Upper lobe of left lung (tissue), 6 donors: Measurements from ENCODE around the gene SPATA13. TPM values are rescaled to one million over a fixed set of nuclear protein-coding genes. Genes with fewer than 3 reads are reported as not detected.
A peak's percentile ranks its signal among the peaks of the same experiment; 100 is the strongest.

Source experiments
- ATAC-seq, 2 donors: fragments of 200-7000 bp; cut with Tn5 transposase; one replicate each; pipeline ENCODE4 v1.9.1; 2022; ENCODE audit warnings: mild to moderate bottlenecking in 2 of 2, moderate library complexity in 2 of 2; ENCODE audit not compliant: low FRiP score in 2 of 2
- DNase-seq, 2 donors: peaks; one replicate each; pipeline ENCODE4 v3.0.0-alpha.2; 2019 to 2020
- H3K27ac ChIP-seq, 4 donors: fragments of 200-600 bp; sonication (generic); one replicate each; pipeline ENCODE4 v1.5.1; 2016 to 2019
- H3K27me3 ChIP-seq, 4 donors: fragments of 200-600 bp; sonication (generic); one replicate each; pipeline ENCODE4 v1.5.1; 2017 to 2019
- H3K36me3 ChIP-seq, 4 donors: fragments of 200-600 bp; sonication (generic); one replicate each; pipeline ENCODE4 v1.5.1; 2016 to 2019
- H3K4me1 ChIP-seq, 4 donors: fragments of 200-600 bp; sonication (generic); one replicate each; pipeline ENCODE4 v1.5.1; 2018 to 2019
- H3K4me3 ChIP-seq, 4 donors: fragments of 200-600 bp; sonication (generic); one replicate each; pipeline ENCODE4 v1.5.1; 2017 to 2019; ENCODE audit warnings: mild to moderate bottlenecking in 2 of 4, moderate library complexity in 1 of 4
- H3K9me3 ChIP-seq, 4 donors: fragments of 200-600 bp; sonication (generic); one replicate each; pipeline ENCODE4 v1.5.1; 2018 to 2019
- EP300 ChIP-seq, 4 donors: sonication (generic); formaldehyde crosslinking; IDR thresholded peaks; one replicate each; pipeline ENCODE4 v1.5.1; 2017; ENCODE audit warnings: antibody characterized with exemption in 4 of 4, control low read depth in 2 of 4
- POLR2A ChIP-seq, 4 donors: fragments of 450-650 bp; IDR thresholded peaks; one replicate each; pipeline ENCODE4 v1.5.1; 2016 to 2017; ENCODE audit warnings: antibody characterized with exemption in 4 of 4, mild to moderate bottlenecking in 2 of 4
- POLR2AphosphoS5 ChIP-seq, 2 donors: sonication (generic); formaldehyde crosslinking; IDR thresholded peaks; one replicate each; pipeline ENCODE4 v1.5.1; 2017; ENCODE audit warnings: antibody characterized with exemption in 2 of 2
- WGBS, 2 donors: methylation state at CpG; one replicate each; pipeline ENCODE4 v1.1.5; 2017 to 2018; 5-methylcytosine and 5-hydroxymethylcytosine counted together
- total RNA-seq, 6 donors: library from RNA; depleted of rRNA in 4 of 6; stranded (reverse); fragments of >200 nt in 4 of 6; gene quantifications; one replicate each; pipeline versions ENCODE4 v1.1.0 to v1.2.1, GENCODE V29; 2016 to 2021
- TF ChIP-seq, protein P1 (sequence below), 6 experiments: fragments of 450-650 bp in 4 of 6; fragments of 200-600 bp in 2 of 6; sonication (generic) in 2 of 6; IDR thresholded peaks; one replicate each; pipeline ENCODE4 v1.5.1; 2016 to 2019; ENCODE audit warnings: antibody characterized with exemption in 6 of 6
- donor health status: DM: no; HTN: no; CAD: no; lungs with moderate emphysema.
- donor health status: DM: no; HTN: yes; CAD: no; lungs with severe emphysema.

The SPATA13 gene
- total RNA-seq, 6 donors from 2014 or later, result 31.2 to 77.5 (median 49.2) TPM

DNA sequence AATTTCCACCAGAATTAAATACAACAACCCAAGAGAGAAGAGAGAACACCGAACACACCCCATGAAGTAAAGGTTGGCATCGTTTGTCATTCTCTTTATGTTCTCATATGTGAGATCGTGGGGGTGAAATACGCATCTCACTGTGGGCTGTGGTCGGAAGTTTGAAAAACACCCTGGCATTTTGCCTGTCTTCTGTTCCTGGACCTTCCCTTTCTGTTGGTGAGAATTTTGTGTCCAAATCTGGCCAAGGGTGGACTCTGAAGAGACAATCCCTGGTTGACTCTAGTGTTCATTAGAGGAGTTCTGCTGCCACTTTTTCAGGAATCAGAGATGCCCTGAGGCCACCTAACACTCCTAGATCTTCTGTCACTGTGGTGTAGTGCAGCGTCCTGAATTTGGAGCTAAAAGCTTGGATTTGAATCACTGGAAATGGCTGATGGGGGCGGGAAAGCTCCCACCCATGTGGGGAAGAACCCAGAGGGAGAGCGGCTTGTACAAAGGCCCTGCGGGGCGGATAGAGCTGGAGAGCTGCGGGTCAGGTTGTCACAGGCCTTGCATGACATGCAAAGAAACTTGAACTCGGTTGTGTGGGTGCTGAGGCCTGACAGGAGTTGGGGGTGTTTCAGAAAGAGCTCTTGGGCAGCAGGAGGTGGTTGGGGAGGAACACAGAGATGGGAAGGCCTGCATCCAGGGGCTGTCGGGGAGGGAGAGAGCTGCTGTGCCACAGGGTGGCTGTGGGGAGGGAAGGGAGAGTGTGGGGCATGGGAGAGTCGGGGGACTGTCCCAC lies 11.1 kb upstream of the SPATA13 start:
- ATAC-seq (no peak), DNase-seq (no peak)
- H3K4me1 ChIP-seq, result peaks cover 6 to 17% (median 15%) of the 10 kb centered on the region in 4 donors
- WGBS, 2 donors, result 87 to 92% methylated on average over 14 of the region's 14 CpGs
- H3K27me3 ChIP-seq, result no peaks in the 10 kb centered on the region
- H3K36me3 ChIP-seq, result no peaks in the 10 kb centered on the region
- TF ChIP-seq EP300 (IDR thresholded peaks at IDR 0.05), result no peak
- no peak for TF ChIP-seq POLR2A (IDR thresholded peaks at IDR 0.05)
- TF ChIP-seq, protein P1, sequence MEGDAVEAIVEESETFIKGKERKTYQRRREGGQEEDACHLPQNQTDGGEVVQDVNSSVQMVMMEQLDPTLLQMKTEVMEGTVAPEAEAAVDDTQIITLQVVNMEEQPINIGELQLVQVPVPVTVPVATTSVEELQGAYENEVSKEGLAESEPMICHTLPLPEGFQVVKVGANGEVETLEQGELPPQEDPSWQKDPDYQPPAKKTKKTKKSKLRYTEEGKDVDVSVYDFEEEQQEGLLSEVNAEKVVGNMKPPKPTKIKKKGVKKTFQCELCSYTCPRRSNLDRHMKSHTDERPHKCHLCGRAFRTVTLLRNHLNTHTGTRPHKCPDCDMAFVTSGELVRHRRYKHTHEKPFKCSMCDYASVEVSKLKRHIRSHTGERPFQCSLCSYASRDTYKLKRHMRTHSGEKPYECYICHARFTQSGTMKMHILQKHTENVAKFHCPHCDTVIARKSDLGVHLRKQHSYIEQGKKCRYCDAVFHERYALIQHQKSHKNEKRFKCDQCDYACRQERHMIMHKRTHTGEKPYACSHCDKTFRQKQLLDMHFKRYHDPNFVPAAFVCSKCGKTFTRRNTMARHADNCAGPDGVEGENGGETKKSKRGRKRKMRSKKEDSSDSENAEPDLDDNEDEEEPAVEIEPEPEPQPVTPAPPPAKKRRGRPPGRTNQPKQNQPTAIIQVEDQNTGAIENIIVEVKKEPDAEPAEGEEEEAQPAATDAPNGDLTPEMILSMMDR (IDR thresholded peaks at IDR 0.05), result no peak
- no peak for TF ChIP-seq POLR2AphosphoS5 (IDR thresholded peaks at IDR 0.05)
- H3K9me3 ChIP-seq, result no peaks in the 10 kb centered on the region
- no peak overlapping the region for H3K4me3 ChIP-seq
- peak overlapping the region; percentile 53 to 71 (median 65) for H3K27ac ChIP-seq

DNA sequence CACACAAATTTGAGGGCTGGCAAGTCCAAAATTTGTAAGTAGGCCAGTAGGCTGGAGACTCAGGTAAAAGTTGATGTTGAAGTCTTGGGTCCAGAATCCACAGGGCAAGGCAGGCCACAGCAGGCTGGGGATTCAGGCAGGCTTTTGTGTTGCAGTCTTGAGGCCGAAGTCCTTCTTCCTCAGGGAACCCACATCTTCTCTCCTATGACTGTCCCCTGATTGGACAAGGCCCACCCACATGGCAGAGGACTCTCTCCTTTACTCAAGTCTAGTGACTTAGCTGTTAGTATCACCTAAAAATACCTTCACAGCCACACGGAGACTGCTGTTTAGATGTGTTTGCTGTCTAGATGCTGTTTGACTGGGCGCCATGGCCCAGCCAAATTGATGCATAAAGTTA lies 9.9 kb upstream of the SPATA13 start:
- 91 to 100% methylated on average over 3 of the region's 3 CpGs for WGBS, 2 donors

DNA sequence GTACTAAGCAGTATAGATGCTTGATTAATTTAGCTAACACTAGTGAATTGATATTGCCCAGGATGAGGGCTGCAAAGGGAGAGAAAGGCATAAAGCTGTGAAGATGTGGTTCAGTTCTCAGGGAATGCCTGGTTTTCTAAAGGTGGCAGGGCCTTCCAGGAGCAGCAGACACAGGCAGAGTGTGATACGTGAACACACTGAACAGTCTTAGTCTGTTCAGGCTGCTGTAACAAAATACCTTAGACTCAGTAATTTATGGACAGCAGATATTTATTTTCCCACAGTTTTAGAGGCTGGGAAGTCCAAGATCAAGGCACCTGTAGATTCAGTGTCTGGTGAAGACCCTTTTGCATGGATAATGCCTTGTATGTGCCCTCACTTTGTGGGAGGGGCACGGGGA lies 8.7 kb upstream of the SPATA13 start:
- no peaks in the 10 kb centered on the region for H3K9me3 ChIP-seq
- H3K27ac ChIP-seq, result no peak overlapping the region
- ATAC-seq, result no peak
- peaks cover 6 to 17% (median 15%) of the 10 kb centered on the region in 4 donors for H3K4me1 ChIP-seq
- TF ChIP-seq EP300 (IDR thresholded peaks at IDR 0.05), result no peak
- no peak for TF ChIP-seq POLR2A (IDR thresholded peaks at IDR 0.05)
- TF ChIP-seq, protein P1 (IDR thresholded peaks at IDR 0.05), result no peak
- no peak for TF ChIP-seq POLR2AphosphoS5 (IDR thresholded peaks at IDR 0.05)
- WGBS, 2 donors, result 100% methylated on average over 2 of the region's 2 CpGs
- no peaks in the 10 kb centered on the region for H3K36me3 ChIP-seq
- no peak overlapping the region for H3K4me3 ChIP-seq
- H3K27me3 ChIP-seq, result no peaks in the 10 kb centered on the region
- DNase-seq, result no peak

More for the DNA sequence above, 9.9 kb upstream of the SPATA13 start:
- Histone ChIP-seq H3K27ac (no peak overlapping the region), H3K27me3 (no peaks in the 10 kb centered on the region), H3K4me3 (no peak overlapping the region), H3K36me3 (no peaks in the 10 kb centered on the region), H3K9me3 (no peaks in the 10 kb centered on the region), H3K4me1 (peaks cover 6 to 17% (median 15%) of the 10 kb centered on the region in 4 donors)
- DNase-seq (no peak), ATAC-seq (no peak)
- no peak for TF ChIP-seq EP300 (IDR thresholded peaks at IDR 0.05)
- TF ChIP-seq, protein P1 (IDR thresholded peaks at IDR 0.05), result no peak
- TF ChIP-seq POLR2AphosphoS5 (IDR thresholded peaks at IDR 0.05), result no peak
- no peak for TF ChIP-seq POLR2A (IDR thresholded peaks at IDR 0.05)

DNA sequence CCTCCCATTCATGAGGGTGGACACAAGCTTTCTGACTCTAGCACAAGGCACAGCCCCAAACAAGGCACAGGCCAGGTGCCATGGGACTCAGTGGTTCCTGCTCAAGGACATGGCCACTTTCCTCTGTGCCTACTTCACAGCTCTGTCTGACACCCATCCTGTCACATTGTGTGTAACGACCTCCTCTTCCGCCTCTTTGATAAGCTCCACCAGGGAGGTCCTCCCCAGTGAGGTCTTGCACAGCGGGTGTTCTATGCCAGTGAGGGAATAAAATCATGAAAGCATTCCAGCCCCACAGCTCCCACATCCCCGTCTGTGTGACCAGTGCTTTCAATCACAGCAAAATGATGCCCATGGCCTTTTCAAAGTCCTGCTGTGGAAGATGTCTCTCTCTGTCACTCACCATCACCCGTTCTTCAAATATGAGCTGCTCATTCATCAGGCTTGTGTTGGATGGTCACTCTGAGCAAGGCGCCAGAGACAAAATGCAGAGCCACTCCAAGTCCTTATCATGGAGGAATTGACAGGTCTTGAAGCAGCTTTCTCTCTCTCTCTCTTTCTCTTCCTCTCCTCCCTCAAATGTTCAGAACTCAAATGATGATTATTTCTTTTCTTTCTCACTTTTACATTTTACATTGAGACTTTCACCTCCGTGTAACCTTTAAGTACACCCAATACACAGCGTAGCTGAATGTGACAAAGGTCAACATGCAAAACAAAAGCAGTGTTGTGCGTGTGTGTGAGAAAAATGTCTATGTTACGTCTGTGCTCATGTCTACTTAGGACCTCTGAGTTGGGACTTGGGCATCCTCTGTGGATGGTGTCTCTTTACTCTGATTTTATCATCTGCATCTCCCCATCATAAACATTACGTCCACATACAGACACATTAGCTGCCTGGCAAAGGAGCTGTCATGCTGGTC lies 8.0 kb upstream of the SPATA13 start:
- Histone ChIP-seq H3K9me3 (no peaks in the 10 kb centered on the region), H3K27ac (no peak overlapping the region), H3K36me3 (no peaks in the 10 kb centered on the region), H3K4me3 (no peak overlapping the region), H3K27me3 (no peaks in the 10 kb centered on the region), H3K4me1 (peaks cover 6 to 17% (median 15%) of the 10 kb centered on the region in 4 donors)
- 90 to 93% methylated on average over 11 of the region's 11 CpGs for whole genome bisulfite sequencing, 2 donors
- ATAC-seq (no peak), DNase-seq (no peak)
- TF ChIP-seq, protein P1 (IDR thresholded peaks at IDR 0.05), result no peak
- no peak for TF ChIP-seq EP300 (IDR thresholded peaks at IDR 0.05)
- no peak for TF ChIP-seq POLR2AphosphoS5 (IDR thresholded peaks at IDR 0.05)
- no peak for TF ChIP-seq POLR2A (IDR thresholded peaks at IDR 0.05)
